NCI-H748 treated with DMSO at 0.1 percent for 48 hours (cell line): ENCODE data around the gene DLX1.
"Not testable (repeated sequence)": the region's sequence is repeated elsewhere in the genome, so short reads cannot be mapped to it uniquely, and the experiment has no call there.

Experiments
- DNase-seq: peaks from one replicate; lab custom pipeline; 2025; lab: John Stamatoyannopoulos, UW

Gene DLX1

DNA sequence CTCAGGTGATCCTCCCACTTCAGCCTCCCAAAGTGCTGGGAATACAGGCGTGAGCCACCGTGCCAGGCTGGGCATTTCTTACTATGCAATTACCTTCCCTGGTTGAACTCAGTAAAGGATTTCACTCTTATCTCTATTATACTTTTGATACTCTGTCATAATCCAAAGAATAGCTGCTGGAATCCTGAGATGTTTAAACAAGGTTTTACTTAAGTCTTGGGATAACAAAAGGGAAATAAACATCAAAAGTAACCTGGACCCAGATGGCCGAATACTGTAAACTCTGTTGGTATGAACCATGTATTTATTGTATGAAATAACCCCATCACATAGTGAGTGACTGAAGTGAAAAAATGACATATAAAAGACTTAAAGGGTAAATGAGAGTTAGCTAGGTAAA is 29.3 kb downstream of the DLX1 start:
- no peak for DNase-seq

DNA sequence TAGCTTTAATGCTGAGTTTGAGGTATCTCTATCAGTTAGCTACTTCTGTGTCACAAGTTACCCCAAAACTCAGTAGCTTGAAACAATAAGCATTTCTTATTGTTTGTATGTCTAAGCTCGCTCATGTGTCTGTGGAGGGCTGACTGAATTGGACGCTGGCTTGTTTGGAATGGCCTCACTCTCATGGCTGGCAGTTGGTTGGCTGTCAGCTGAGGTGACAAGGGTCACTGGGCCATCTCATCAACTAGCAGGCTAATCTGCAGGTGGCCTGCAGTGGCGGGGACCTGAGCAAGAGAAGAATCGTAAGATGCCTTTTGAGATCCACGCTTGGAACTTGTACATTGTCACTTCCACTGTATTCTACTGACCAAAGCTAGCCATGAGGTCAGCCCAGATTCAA is 30.8 kb downstream of the DLX1 start:
- no peak for DNase-seq

DNA sequence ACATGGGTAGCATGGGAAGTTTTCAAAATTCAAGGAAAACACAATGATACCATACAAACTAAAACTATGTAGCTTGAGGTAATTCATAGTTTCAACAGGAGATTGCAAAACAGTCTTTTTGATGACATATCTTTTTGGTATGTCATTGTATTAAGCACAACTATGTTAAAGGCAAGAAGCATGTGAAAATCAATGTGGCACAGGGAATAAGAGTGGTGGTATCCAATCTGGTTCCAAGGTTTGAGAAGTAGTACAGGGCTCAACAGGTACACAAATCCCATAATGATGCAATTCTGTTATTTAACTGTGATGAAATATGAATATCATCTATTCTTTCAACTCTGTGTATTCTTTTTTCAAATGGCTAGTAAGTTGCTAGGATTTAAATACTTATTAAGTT is 33.8 kb downstream of the DLX1 start:
- DNase-seq: no peak

DNA sequence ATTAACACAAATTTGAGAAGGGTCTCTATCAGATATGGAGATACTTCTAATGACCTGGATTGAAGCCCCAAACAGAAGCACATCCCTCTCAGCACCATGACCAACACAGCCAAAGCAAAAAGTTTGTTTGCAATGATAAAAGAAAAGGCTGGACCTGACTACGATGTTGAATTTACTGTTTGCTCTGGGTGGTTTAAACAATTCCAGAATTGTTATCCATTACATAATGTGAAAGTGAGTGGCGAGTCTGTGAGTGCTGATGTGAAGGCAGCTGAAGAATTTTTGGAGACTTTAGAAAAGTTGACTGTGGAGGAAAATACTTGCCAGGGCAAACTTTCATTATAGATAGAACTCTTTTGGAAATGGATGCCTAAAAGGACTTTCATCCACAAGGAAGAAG is 34.8 kb downstream of the DLX1 start:
- DNase-seq: no peak

DNA sequence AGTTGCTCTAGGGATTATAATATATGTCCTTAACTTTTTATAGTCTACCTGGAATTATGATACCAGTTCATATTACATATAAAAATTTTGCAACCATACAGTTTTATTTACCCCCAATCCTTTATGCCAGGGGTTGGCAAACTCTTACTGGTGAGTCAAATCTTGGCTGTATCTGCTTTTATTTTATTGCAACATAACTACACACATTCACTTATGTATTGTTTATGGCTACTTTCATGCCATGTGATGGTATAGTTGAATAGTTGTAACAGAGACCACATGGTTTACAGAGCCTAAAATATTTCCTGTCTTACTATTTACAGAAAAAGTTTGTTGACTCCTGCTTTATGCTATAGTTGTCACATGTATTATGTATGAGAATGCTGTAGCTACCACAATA is 43.2 kb downstream of the DLX1 start:
- DNase-seq: no peak

DNA sequence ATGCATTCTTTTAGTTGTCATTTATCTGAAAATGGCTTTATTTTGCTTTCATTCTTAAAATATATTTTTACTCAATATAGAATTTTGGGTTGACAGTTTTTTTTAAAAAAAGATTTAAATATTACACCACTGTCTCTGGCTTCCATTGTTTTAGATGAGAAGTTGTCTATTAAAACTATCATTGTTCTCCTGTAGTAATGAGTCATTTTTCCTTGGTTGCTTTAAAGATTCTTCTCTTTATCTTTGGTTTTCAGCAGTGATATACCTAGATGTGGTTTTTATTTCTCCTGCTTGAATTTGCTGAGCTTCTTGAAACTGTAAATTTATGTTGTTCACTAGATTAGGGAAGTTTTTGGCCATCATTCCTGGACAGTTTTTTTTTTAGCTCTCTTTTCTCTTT is 44.1 kb downstream of the DLX1 start:
- no peak for DNase-seq

DNA sequence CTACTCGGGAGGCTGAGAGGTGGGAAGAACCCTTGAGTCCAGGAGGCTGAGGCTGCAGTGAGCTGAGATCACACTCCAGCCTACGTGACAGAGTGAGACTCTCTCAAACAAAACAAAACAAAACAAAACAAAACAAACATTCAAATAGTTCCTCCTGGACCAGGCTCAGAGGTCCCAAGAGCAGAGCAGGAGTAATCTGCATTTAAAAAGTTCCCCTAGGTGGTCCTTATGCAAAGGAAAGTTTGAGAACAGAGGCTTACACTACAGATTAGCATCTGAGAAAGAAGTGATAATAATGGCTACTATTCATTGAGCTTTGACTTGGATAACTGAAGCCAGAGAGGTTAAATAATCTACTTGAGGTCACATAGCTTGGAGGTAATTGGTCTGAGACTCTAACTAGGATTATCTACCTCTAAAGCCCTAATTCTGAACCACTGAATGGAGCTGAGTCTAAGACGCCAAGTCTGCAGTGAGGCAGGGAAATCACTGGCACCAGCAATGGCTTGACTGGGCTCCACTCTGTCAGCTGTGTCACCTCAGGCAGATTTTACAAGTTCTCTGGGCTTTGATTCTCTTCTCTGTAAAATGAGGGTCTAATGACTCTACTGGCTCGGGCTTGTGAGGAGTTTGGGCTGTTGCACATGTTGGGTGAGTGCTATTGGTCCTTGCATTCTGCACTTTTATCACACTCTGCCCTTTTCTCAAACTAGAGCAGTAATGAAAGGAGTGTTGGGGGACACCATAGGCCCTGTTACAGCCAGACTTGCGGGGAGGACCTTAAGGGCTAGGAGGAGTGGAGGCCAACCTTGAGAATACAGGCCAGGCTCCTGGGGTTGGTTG is 46.6 kb downstream of the DLX1 start:
- DNase-seq: no peak

DNA sequence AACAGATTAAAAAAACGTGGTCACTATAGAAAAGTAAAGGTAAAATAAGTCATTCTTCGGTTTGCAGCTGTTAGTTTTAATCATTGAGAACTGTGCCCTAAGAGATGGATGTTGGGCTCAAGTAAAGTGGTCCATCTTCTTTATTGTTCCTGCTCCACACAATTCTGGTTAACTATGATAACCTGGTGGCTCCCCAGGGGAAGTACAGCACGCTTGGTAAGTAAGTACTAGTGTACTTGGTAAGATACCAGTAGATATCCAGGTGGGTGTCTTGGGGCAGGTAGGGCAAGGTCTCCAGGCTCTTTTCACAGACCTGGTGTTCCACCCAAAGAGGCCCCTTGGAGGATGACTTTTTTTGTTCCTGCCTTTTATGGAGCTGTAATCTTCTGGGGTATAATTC is 49.0 kb downstream of the DLX1 start:
- no peak for DNase-seq

DNA sequence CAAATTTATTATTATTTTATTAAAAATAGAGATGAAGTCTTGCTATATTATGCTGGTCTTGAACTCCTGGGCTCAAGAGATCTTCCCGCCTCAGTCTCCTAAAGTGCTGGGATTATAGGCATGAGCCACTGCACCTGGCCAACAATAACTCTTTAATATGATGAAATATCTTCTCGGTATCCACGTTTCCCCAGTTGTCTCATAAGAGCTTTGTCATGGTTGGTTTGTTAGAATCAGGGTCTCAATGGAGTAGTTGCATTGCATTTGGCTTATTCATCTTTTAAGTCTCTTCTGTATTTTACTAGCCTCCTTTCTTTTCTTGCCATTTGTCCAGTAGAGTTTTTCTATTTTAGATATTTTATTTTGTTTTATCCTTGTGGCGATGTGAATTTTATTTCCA is 50.1 kb downstream of the DLX1 start:
- DNase-seq: no peak

DNA sequence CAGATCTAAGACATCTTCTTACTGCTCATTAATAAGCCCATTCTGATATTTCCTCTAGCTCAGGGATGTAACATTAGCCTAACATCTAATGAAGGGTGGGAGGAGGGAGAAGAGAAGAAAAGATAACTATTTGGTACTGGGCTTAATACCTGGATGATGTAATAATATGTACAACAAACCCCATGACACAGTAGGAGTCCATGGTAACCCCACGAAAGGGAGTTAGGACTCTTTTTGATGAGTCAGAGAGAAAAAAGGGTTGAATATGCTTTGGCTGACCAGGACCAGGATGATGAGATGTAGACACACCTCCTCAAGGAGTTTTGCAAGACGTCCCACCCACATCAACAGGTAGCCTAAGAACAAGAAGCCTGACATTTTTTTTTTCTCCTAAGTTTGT is 51.8 kb downstream of the DLX1 start:
- no peak for DNase-seq

DNA sequence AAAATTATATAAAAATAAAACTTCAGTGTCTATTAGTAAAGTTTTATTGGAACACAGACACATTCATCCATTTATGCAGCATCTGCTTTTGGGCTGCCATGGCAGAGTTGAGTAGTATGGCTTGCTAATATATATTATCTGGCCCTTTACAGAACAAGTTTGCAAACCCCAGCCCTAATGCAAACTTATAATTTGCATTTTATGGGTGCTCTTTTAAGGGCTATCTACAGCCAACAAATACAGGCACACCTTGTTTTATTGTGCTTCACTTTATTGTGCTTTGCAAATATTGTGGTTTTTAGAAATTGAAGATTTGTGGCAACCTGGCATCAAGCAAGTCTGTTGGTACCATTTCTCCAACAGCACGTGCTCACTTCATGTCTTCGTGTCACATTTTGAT is 52.6 kb downstream of the DLX1 start:
- DNase-seq: no peak

DNA sequence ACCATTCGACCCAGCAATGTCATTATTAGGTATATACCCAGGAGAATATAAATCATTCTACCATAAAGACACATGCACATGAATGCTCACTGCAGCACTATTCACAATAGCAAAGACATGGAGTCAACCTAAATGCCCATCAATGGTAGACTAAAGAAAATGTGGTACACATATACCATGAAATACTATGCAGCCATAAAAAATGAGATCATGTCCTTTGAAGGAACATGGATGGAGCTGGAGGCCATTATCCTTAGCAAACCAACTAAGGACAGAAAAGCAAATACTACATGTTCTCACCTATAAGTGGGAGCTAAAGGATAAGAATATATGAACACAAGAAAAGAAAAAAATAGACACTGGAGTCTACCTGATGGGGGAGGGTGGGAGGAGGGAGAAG is 53.4 kb downstream of the DLX1 start:
- DNase-seq: not testable (repeated sequence)
